K562 (cell line): ENCODE measurements around the gene AIFM1. TPM values are rescaled to one million over a fixed set of nuclear protein-coding genes. Genes with fewer than 3 reads are reported as not detected.

Experiments used
- ATAC-seq: fragments of 200-7000 bp; cut with Tn5 transposase; 3 replicates; pipeline ENCODE4 v1.9.1; 2020; ENCODE audit warnings: moderate library complexity
- BruUV-seq: library from RNA; stranded (reverse); fragments of 400-500 nt; replicated peaks from 2 replicates; lab custom pipeline; 2021; lab: Mats Ljungman, UMichigan
- CTCF ChIA-PET: fragments of 300-600 bp; formaldehyde crosslinking; extraction: SDS; loops from one replicate; lab custom pipeline; 2021; ENCODE audit warnings: low intra/inter-chr PET ratio; lab: Yijun Ruan, JAX
- POLR2A ChIA-PET: fragments of 300-600, 350-650 bp; sonication (Branson Sonifier 250); formaldehyde crosslinking; extraction: SDS; loops from one replicate; lab custom pipeline; 2021; ENCODE audit warnings: antibody characterized with exemption, inconsistent platforms; lab: Yijun Ruan, JAX
- DNase-seq, 4 experiments: peaks; one replicate each; pipeline versions ENCODE4 v3.0.0 to v3.0.0-alpha.2; 2011 to 2018; ENCODE audit warnings: low spot score in 3 of 4, mixed read lengths in 3 of 4; ENCODE audit errors: extremely low read depth in 1 of 4
- FAIRE-seq: peaks from 2 replicates; lab custom pipeline; 2011; peaks lifted over from hg19 to GRCh38; lab: Jason Lieb, UNC
- H2AFZ ChIP-seq: 2 replicates; pipeline ENCODE4 v1.6.0; 2011; ENCODE audit warnings: low read depth, low read length, control low read depth, inconsistent platforms
- H3K27ac ChIP-seq: fragments of 200-600 bp; 3 replicates; pipeline ENCODE4 v1.8.0; 2011; ENCODE audit warnings: low read depth, mild to moderate bottlenecking, control low read depth, inconsistent platforms, low read length, moderate library complexity, mixed read lengths; ENCODE audit errors: extremely low read depth
- H3K27me3 ChIP-seq, 2 experiments: fragments of 300-600 bp in 1 of 2; 2 replicates in 1 of 2; 3 replicates in 1 of 2; pipeline versions ENCODE4 v1.6.0 to v1.8.0; 2011; ENCODE audit warnings: inconsistent platforms in 2 of 2, low read length in 2 of 2, mild to moderate bottlenecking in 1 of 2, mixed read lengths in 1 of 2, moderate library complexity in 1 of 2; ENCODE audit not compliant: control insufficient read depth in 2 of 2, insufficient read depth in 2 of 2
- H3K36me3 ChIP-seq: fragments of 300-600 bp; 3 replicates; pipeline ENCODE4 v1.8.0; 2011; ENCODE audit warnings: mild to moderate bottlenecking, low read length, inconsistent platforms; ENCODE audit not compliant: control insufficient read depth, insufficient read depth
- H3K4me1 ChIP-seq, 2 experiments: fragments of 200-600 bp in 1 of 2; replicated peaks in 1 of 2; 2 replicates in 1 of 2; 3 replicates in 1 of 2; pipeline versions ENCODE4 v1.5.1 to v1.8.0; 2011; ENCODE audit warnings: inconsistent platforms in 2 of 2, low read length in 2 of 2, mild to moderate bottlenecking in 1 of 2, mixed read lengths in 1 of 2, moderate library complexity in 1 of 2; ENCODE audit not compliant: control insufficient read depth in 2 of 2, insufficient read depth in 2 of 2
- H3K4me2 ChIP-seq: 2 replicates; pipeline ENCODE4 v1.6.1; 2011; ENCODE audit warnings: low read length, control low read depth, inconsistent platforms, mixed read lengths; ENCODE audit not compliant: insufficient read depth
- H3K4me3 ChIP-seq: fragments of 200-600 bp; sonication (generic), shearing (Covaris generic); 2 replicates; pipeline ENCODE4 v1.5.1; 2016; ENCODE audit warnings: control low read depth, inconsistent platforms
- H3K79me2 ChIP-seq: fragments of 200-600 bp; 3 replicates; pipeline ENCODE4 v1.8.0; 2011; ENCODE audit warnings: low read length, inconsistent platforms; ENCODE audit not compliant: control insufficient read depth, insufficient read depth
- H3K9ac ChIP-seq, 2 experiments: 2 replicates each; pipeline versions ENCODE4 v1.6.0 to v1.6.1; 2011; ENCODE audit warnings: low read depth in 2 of 2, low read length in 2 of 2, control low read depth in 1 of 2, inconsistent platforms in 1 of 2, mild to moderate bottlenecking in 1 of 2, mixed read lengths in 1 of 2; ENCODE audit not compliant: insufficient read depth in 1 of 2
- H3K9me1 ChIP-seq: one replicate; pipeline ENCODE4 v1.6.0; 2011; ENCODE audit warnings: inconsistent platforms, mild to moderate bottlenecking, low read length, moderate library complexity; ENCODE audit not compliant: control insufficient read depth, insufficient read depth
- H3K9me3 ChIP-seq: replicated peaks from 2 replicates; pipeline ENCODE4 v1.5.1; 2011; ENCODE audit warnings: low read depth, low read length, inconsistent platforms; ENCODE audit not compliant: control insufficient read depth, insufficient read depth
- H4K20me1 ChIP-seq: replicated peaks from 2 replicates; pipeline ENCODE4 v1.6.1; 2011; ENCODE audit warnings: low read length, inconsistent platforms, mixed read lengths; ENCODE audit not compliant: control insufficient read depth, insufficient read depth
- CCNT2 ChIP-seq: IDR thresholded peaks from 2 replicates; pipeline ENCODE4 v1.6.1; 2011; ENCODE audit warnings: borderline replicate concordance, low read depth, mild to moderate bottlenecking, moderate library complexity, mixed read lengths, low read length; ENCODE audit not compliant: insufficient read length; ENCODE audit errors: extremely low read depth
- KLF13 ChIP-seq: fragments of 450-650 bp; IDR thresholded peaks from 2 replicates; pipeline ENCODE4 v1.6.1; 2016; ENCODE audit warnings: missing genetic modification characterization, low read depth, mild to moderate bottlenecking, missing compliant biosample characterization, moderate library complexity, borderline replicate concordance
- RBFOX2 ChIP-seq: fragments of 200-400 bp; formaldehyde crosslinking; IDR thresholded peaks from 2 replicates; pipeline ENCODE4 v1.6.1; 2017; ENCODE audit warnings: low read depth, mild to moderate bottlenecking, low read length, moderate library complexity
- STAG1 ChIP-seq: sonication (generic); formaldehyde crosslinking; IDR thresholded peaks from 2 replicates; pipeline ENCODE4 v1.5.0; 2020; ENCODE audit warnings: missing genetic modification reagents, borderline replicate concordance
- WGBS: fragments of 100-300 bp; shearing (Covaris generic); methylation state at CpG from one replicate; pipeline ENCODE4 v1.1.6; 2016; ENCODE audit warnings: low coverage, mixed read lengths; ENCODE audit not compliant: insufficient coverage; ENCODE audit errors: missing lambda C conversion rate; 5-methylcytosine and 5-hydroxymethylcytosine counted together
- in situ Hi-C: fragments of 300-500 bp; cut with MboI; formaldehyde crosslinking; loops from 4 replicates; pipeline ENCODE4 v1.15.0; 2018; ENCODE audit warnings: inconsistent platforms, mixed read lengths
- intact Hi-C: fragments of 100-400 bp; cut with micrococcal nuclease; formaldehyde crosslinking; loops from 2 replicates; pipeline ENCODE4 v1.14.2; 2022
- polyA plus RNA-seq, 8 experiments: library from polyadenylated mRNA; depleted of rRNA in 4 of 8; stranded (reverse) in 5 of 8; unstranded in 3 of 8; fragments of >200 nt; fragmentation: Nextera tagmentation in 2 of 8; fragmentation: Illumina TruSeq in 1 of 8; extraction: Ambion mirVana in 2 of 8; extraction: Trizol in 1 of 8; gene quantifications; 2 replicates each; pipeline versions ENCODE4 v1.2.1 to v1.2.3, GENCODE V29; 2011 to 2014; ENCODE audit warnings: inconsistent platforms in 1 of 8, missing spikeins in 1 of 8
- total RNA-seq, 7 experiments: library from RNA; depleted of rRNA in 6 of 7; stranded (reverse); fragments of >200 nt in 6 of 7; fragmentation: Illumina TruSeq in 2 of 7; extraction: Trizol in 2 of 7; gene quantifications; 2 replicates each; pipeline versions ENCODE4 v1.2.1 to v1.2.3, GENCODE V29; 2011 to 2021; ENCODE audit warnings: low replicate concordance in 1 of 7
- TF ChIP-seq, protein P1 (sequence below): sonication (generic); formaldehyde crosslinking; IDR thresholded peaks from 2 replicates; pipeline ENCODE4 v1.8.1; 2022; ENCODE audit warnings: missing genetic modification reagents

Gene AIFM1
- total and polyA plus RNA-seq, 9 of the 15 experiments (the other 6 are each of a cell fraction or from before 2014, with no cell fraction given): 51.0 to 117 (median 91.2) TPM

- peaks cover 40% of the 10 kb centered on the region for H3K79me2 ChIP-seq
- FAIRE-seq (no peak), DNase-seq (no peak), ATAC-seq (no peak)
- H3K27me3 ChIP-seq: no peaks in the 10 kb centered on the region
- 0 out of 2 replicates have a peak, but pooled peaks have one; percentile 18 for TF ChIP-seq RBFOX2
- no peak for TF ChIP-seq STAG1
- TF ChIP-seq CCNT2: no peak
- TF ChIP-seq, protein P1, sequence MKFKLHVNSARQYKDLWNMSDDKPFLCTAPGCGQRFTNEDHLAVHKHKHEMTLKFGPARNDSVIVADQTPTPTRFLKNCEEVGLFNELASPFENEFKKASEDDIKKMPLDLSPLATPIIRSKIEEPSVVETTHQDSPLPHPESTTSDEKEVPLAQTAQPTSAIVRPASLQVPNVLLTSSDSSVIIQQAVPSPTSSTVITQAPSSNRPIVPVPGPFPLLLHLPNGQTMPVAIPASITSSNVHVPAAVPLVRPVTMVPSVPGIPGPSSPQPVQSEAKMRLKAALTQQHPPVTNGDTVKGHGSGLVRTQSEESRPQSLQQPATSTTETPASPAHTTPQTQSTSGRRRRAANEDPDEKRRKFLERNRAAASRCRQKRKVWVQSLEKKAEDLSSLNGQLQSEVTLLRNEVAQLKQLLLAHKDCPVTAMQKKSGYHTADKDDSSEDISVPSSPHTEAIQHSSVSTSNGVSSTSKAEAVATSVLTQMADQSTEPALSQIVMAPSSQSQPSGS (CRISPR knock-in tag): no peak
- no peak for TF ChIP-seq KLF13
- CTCF ChIA-PET: interaction anchor here (0.6 kb wide), 1 partner anchor 9 kb away, joined by 3 read pairs; no protein-coding TSS in a partner anchor
- H4K20me1 ChIP-seq: no peaks in the 10 kb centered on the region
- intact Hi-C loops: loop anchor here (2.0 to 5.0 kb wide), 2 partner anchors 46 to 55 kb away; partner anchors contain the start of gene ELF4
- H3K9me3 ChIP-seq: no peaks in the 10 kb centered on the region; the same call in 1 of the 2 replicates
- peak overlapping the region; percentile 96 for H3K4me2 ChIP-seq
- 33% methylated on average over 4 of the region's 4 CpGs for WGBS
- H2AFZ ChIP-seq: peak overlapping the region; percentile 97
- peak overlapping the region in 1 of 2 experiments; percentile 92; a peak in 2 of 4 replicates for H3K9ac ChIP-seq
- H3K27ac ChIP-seq: peak overlapping the region; percentile 98
- peaks cover 15 to 23% of the 10 kb centered on the region in 2 experiments; a peak in 4 of 5 replicates for H3K4me1 ChIP-seq
- peaks cover 13% of the 10 kb centered on the region; the same call in 2 of the 3 replicates for H3K36me3 ChIP-seq
- in situ Hi-C loops: no loop called here
- POLR2A ChIA-PET: interaction anchor here (0.6 to 2.5 kb wide), 5 partner anchors 8 to 21 kb away, joined by 3 to 12 read pairs (median 4); no protein-coding TSS in a partner anchor
- BruUV-seq: no TSS peak
- H3K4me3 ChIP-seq: peak overlapping the region; percentile 68
- no peaks in the 10 kb centered on the region for H3K9me1 ChIP-seq
Measured at GRCh38 chrX:130167040-130167439, 1.4 kb upstream of the AIFM1 start.
